ENCODE measurements around the gene MT1M. TPM values are rescaled to one million over a fixed set of nuclear protein-coding genes. Genes with fewer than 3 reads are reported as not detected.
"Not testable (repeated sequence)": the region's sequence is repeated elsewhere in the genome, so short reads cannot be mapped to it uniquely, and the experiment has no call there.

MT1M gene
- total and polyA plus RNA-seq, 10 of the 15 experiments (the other 5 are each of a cell fraction or from before 2014, with no cell fraction given), result not detected

DNA sequence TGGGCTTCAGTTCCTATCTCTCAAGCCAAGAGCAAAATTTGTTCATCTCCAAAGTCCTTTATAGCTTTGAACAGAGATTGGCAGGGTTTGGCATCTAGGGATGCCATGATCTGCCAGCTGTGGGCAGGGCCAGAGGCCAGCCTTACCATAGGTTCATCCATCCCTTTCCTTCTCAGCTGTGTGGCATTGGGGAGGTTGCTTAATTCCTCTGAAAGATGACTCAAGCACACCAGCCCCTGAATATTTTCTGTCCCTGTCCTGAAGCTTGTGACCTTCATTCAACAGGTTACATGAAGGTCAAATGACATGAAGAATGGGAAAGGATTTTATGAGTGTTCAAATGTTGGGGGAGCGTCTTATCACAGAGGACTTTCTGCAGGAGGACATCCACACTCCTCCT is 32.0 kb downstream of the MT1M start:
- CTCF ChIA-PET, result no interaction called here
- no peak for DNase-seq (ENCODE audit: low read depth, low spot score)
- no peaks in the 10 kb centered on the region for H3K4me1 ChIP-seq (ENCODE audit: control insufficient read depth, insufficient read depth, low read length)
- no peak overlapping the region for H2AFZ ChIP-seq (ENCODE audit: control insufficient read depth, low read depth, low read length)
- H3K9ac ChIP-seq (ENCODE audit: control insufficient read depth, insufficient read depth, low read length), result no peak overlapping the region
- no peaks in the 10 kb centered on the region for H3K79me2 ChIP-seq (ENCODE audit: control insufficient read depth, insufficient read depth, low read length)
- TF ChIP-seq HSF1 (IDR thresholded peaks at IDR 0.05; ENCODE audit: low read depth, low read length) (no peak), IKZF1 (conservative IDR thresholded peaks at IDR 0.05) (no peak), EP300 (IDR thresholded peaks at IDR 0.05; ENCODE audit: borderline replicate concordance in 1 of 2, control insufficient read depth in 1 of 2, low read depth in 2 of 2, low read length in 2 of 2) (no peak)
- no TSS peak for BruUV-seq (replicated peaks)
- 10% methylated on average over 1 of the region's 1 CpG for WGBS (ENCODE audit: insufficient coverage, insufficient replicate concordance, low lambda C conversion rate, missing lambda C conversion rate)
- no peak overlapping the region for H3K4me3 ChIP-seq
- no peaks in the 10 kb centered on the region for H4K20me1 ChIP-seq (ENCODE audit: control insufficient read depth, insufficient read depth)
- SMC1A ChIA-PET (ENCODE audit: uncharacterized antibody, unreplicated experiment), result no interaction called here
- RAD21 ChIA-PET (ENCODE audit: unreplicated experiment), result no interaction called here
- POLR2A ChIA-PET, result no interaction called here
- FAIRE-seq, result no peak
- H3K9me3 ChIP-seq (replicated peaks; ENCODE audit: control insufficient read depth, insufficient read depth, low read length), result no peaks in the 10 kb centered on the region
- in situ Hi-C loops (cut with MboI) (no loop called here), intact Hi-C loops (cut with micrococcal nuclease; ENCODE audit: unreplicated experiment) (no loop called here)
- H3K27ac ChIP-seq (ENCODE audit: control insufficient read depth, insufficient read depth), result no peak overlapping the region
- H3K27me3 ChIP-seq (replicated peaks in 1 of 2; ENCODE audit: control insufficient read depth in 2 of 2, insufficient read depth in 2 of 2, low read length in 1 of 2), result peaks cover 21 to 23% of the 10 kb centered on the region in 2 experiments
- no peak overlapping the region for H3K4me2 ChIP-seq (ENCODE audit: control insufficient read depth, insufficient read depth)
- ATAC-seq, result no peak
- H3K36me3 ChIP-seq (ENCODE audit: control insufficient read depth in 2 of 2, insufficient read depth in 2 of 2, low read length in 1 of 2), result no peaks in the 10 kb centered on the region

DNA sequence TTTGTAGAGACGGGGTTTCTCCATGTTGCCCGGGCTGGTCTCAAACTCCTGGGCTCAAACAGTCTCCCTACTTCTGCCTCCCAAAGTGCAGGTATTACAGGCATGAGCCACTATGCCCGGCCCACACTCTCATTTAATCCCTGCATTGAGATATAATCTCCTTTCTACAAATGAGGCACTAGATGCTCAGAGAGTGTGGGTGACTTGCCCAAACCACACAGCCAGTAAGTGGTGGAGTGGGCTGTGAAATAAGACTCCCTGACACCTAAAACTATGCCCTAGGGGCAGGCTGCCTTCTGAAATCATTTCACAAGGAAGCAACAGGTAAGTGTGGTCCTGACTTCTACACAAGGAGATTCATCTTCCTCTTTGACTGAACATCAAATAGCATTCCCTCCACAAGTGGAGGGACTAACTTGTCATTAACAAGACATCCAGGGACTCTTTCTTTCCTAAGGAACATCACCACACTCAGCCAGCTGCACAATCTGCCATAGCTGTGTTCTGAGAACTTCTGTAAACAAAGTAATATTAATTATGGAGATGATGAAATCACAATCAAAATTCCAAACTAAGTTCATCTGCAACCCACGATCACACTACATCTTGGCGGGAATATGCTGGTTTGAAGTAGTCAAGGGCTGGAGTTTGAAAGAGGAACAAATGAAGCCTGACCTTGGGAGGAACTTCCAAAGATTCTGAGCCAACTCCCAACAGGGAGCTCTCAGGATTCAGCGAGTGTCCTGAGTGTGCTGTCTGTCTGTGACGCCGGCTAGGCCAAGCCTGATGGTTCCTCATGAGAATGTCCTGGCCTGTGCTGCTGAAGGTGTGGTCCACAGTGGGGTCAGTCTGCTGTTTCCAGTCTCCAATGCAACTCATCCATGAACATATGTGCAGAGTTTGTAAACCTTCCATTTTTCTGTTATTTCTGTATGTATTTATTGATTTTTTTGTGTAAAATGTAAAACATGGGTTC is 33.1 kb downstream of the MT1M start:
- SMC1A ChIA-PET (ENCODE audit: uncharacterized antibody, unreplicated experiment); H3K4me1 ChIP-seq (ENCODE audit: control insufficient read depth, insufficient read depth, low read length); intact Hi-C loops (cut with micrococcal nuclease; ENCODE audit: unreplicated experiment); CTCF ChIA-PET; in situ Hi-C loops (cut with MboI); H2AFZ ChIP-seq (ENCODE audit: control insufficient read depth, low read depth, low read length); DNase-seq (ENCODE audit: low read depth, low spot score); FAIRE-seq; BruUV-seq (replicated peaks); H3K4me3 ChIP-seq; H3K36me3 ChIP-seq (ENCODE audit: control insufficient read depth in 2 of 2, insufficient read depth in 2 of 2, low read length in 1 of 2); RAD21 ChIA-PET (ENCODE audit: unreplicated experiment); H3K9me3 ChIP-seq (replicated peaks; ENCODE audit: control insufficient read depth, insufficient read depth, low read length); H3K27ac ChIP-seq (ENCODE audit: control insufficient read depth, insufficient read depth); POLR2A ChIA-PET; H3K4me2 ChIP-seq (ENCODE audit: control insufficient read depth, insufficient read depth); H3K79me2 ChIP-seq (ENCODE audit: control insufficient read depth, insufficient read depth, low read length); H3K9ac ChIP-seq (ENCODE audit: control insufficient read depth, insufficient read depth, low read length); ATAC-seq; H4K20me1 ChIP-seq (ENCODE audit: control insufficient read depth, insufficient read depth): not testable (repeated sequence)
- WGBS (ENCODE audit: insufficient coverage, insufficient replicate concordance, low lambda C conversion rate, missing lambda C conversion rate), result 33% methylated on average over 8 of the region's 8 CpGs
- H3K27me3 ChIP-seq (replicated peaks in 1 of 2; ENCODE audit: control insufficient read depth in 2 of 2, insufficient read depth in 2 of 2, low read length in 1 of 2), result peaks cover 26 to 28% of the 10 kb centered on the region in 2 experiments
